ENCODE data around the gene C1orf159.

DNA sequence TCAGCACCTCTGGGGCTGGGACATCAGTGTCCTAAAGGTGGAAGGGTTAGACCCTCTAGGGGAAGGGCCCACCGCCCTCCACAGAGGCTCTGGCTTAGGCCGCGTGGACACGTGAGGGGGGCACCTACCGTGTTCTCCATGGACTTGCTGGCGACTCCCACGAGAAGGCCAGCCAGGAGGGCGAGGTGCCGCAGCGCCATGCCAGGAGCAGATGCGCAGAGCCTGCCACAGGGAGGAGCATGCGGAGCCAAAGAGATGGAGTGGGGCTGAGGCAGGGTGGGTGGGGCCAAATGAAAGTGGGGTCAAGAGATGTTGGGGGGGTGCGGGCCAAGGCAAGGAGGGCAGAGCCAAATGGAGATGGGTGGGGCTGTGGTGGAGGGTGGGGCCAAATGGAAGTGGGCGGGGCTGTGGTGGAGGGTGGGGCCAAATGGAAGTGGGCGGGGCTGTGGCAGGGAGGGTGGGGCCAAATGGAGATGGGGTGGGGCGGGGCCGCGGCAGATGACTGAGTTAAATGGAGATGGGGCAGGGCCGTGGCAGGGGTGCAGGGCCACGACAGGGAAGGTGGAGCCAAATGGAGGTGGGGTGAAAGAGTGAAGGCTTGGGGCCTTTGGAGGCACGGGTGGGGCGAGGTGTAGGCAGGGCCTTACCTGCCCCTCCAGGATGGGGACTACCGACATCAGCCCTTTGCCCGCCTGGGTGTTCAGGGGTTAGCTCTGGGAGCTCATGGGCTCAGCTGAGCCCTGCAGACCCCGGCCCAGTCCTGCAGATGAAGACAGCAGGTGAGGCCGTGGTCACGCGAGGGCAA lies 24.3 kb downstream of the C1orf159 start:
- TF ChIP-seq GLIS1 (tag by site-specific recombination; IDR thresholded peaks at IDR 0.05) (no peak), ZNF132 (tag by site-specific recombination; IDR thresholded peaks at IDR 0.05; ENCODE audit: borderline replicate concordance) (no peak)
- TF ChIP-seq, protein P1, sequence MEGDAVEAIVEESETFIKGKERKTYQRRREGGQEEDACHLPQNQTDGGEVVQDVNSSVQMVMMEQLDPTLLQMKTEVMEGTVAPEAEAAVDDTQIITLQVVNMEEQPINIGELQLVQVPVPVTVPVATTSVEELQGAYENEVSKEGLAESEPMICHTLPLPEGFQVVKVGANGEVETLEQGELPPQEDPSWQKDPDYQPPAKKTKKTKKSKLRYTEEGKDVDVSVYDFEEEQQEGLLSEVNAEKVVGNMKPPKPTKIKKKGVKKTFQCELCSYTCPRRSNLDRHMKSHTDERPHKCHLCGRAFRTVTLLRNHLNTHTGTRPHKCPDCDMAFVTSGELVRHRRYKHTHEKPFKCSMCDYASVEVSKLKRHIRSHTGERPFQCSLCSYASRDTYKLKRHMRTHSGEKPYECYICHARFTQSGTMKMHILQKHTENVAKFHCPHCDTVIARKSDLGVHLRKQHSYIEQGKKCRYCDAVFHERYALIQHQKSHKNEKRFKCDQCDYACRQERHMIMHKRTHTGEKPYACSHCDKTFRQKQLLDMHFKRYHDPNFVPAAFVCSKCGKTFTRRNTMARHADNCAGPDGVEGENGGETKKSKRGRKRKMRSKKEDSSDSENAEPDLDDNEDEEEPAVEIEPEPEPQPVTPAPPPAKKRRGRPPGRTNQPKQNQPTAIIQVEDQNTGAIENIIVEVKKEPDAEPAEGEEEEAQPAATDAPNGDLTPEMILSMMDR (tag by site-specific recombination; IDR thresholded peaks at IDR 0.05) = no peak
- TF ChIP-seq, protein P2, sequence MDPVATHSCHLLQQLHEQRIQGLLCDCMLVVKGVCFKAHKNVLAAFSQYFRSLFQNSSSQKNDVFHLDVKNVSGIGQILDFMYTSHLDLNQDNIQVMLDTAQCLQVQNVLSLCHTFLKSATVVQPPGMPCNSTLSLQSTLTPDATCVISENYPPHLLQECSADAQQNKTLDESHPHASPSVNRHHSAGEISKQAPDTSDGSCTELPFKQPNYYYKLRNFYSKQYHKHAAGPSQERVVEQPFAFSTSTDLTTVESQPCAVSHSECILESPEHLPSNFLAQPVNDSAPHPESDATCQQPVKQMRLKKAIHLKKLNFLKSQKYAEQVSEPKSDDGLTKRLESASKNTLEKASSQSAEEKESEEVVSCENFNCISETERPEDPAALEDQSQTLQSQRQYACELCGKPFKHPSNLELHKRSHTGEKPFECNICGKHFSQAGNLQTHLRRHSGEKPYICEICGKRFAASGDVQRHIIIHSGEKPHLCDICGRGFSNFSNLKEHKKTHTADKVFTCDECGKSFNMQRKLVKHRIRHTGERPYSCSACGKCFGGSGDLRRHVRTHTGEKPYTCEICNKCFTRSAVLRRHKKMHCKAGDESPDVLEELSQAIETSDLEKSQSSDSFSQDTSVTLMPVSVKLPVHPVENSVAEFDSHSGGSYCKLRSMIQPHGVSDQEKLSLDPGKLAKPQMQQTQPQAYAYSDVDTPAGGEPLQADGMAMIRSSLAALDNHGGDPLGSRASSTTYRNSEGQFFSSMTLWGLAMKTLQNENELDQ (tag by site-specific recombination; IDR thresholded peaks at IDR 0.05; ENCODE audit: low read depth) = no peak
- TF ChIP-seq, protein P3, sequence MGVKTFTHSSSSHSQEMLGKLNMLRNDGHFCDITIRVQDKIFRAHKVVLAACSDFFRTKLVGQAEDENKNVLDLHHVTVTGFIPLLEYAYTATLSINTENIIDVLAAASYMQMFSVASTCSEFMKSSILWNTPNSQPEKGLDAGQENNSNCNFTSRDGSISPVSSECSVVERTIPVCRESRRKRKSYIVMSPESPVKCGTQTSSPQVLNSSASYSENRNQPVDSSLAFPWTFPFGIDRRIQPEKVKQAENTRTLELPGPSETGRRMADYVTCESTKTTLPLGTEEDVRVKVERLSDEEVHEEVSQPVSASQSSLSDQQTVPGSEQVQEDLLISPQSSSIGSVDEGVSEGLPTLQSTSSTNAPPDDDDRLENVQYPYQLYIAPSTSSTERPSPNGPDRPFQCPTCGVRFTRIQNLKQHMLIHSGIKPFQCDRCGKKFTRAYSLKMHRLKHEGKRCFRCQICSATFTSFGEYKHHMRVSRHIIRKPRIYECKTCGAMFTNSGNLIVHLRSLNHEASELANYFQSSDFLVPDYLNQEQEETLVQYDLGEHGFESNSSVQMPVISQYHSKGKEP (tag by site-specific recombination; IDR thresholded peaks at IDR 0.05) = no peak
